IPS DF 6.9 (cell line): ENCODE results near the gene HSD17B2.

Experiments
- DNase-seq: peaks from one replicate; pipeline ENCODE4 v3.0.0-alpha.2; 2013; ENCODE audit warnings: low read depth, low spot score
- H3K27ac ChIP-seq: one replicate; pipeline ENCODE4 v1.5.1; 2013; ENCODE audit warnings: low read length, control low read depth
- H3K27me3 ChIP-seq: 2 replicates; pipeline ENCODE4 v1.6.1; 2013; ENCODE audit warnings: mild to moderate bottlenecking, low read length; ENCODE audit not compliant: control insufficient read depth, insufficient read depth
- H3K36me3 ChIP-seq: 2 replicates; pipeline ENCODE4 v1.6.1; 2013; ENCODE audit warnings: low read length; ENCODE audit not compliant: control insufficient read depth, insufficient read depth
- H3K4me1 ChIP-seq: 2 replicates; pipeline ENCODE4 v1.6.1; 2013; ENCODE audit warnings: low read length; ENCODE audit not compliant: control insufficient read depth, insufficient read depth
- H3K4me3 ChIP-seq: 2 replicates; pipeline ENCODE4 v1.5.1; 2013; ENCODE audit warnings: mild to moderate bottlenecking, low read length
- H3K9me3 ChIP-seq: 2 replicates; pipeline ENCODE4 v1.6.1; 2013; ENCODE audit warnings: low read length, inconsistent platforms; ENCODE audit not compliant: control insufficient read depth, insufficient read depth
- WGBS: extraction: QIAGEN DNeasy Blood & Tissue Kit; methylation state at CpG from one replicate; pipeline ENCODE4 v1.1.7; 2013; ENCODE audit warnings: mixed read lengths, missing lambda C conversion rate; ENCODE audit not compliant: insufficient read length, insufficient coverage; 5-methylcytosine and 5-hydroxymethylcytosine counted together

The HSD17B2 gene

GRCh38 chr16:82037251-82037650 is 2.2 kb downstream of the HSD17B2 start:
- no peak for DNase-seq
- H3K9me3 ChIP-seq, result no peaks in the 10 kb centered on the region
- no peaks in the 10 kb centered on the region for H3K27me3 ChIP-seq
- no peaks in the 10 kb centered on the region; the same call in 1 of the 2 replicates for H3K4me1 ChIP-seq
- WGBS, result no CpG with 5 or more reads among the region's 4 CpGs
- no peak overlapping the region for H3K27ac ChIP-seq
- no peaks in the 10 kb centered on the region for H3K36me3 ChIP-seq
- no peak overlapping the region for H3K4me3 ChIP-seq

GRCh38 chr16:82037666-82038065 is 2.6 kb downstream of the HSD17B2 start:
- Histone ChIP-seq H3K9me3 (no peaks in the 10 kb centered on the region), H3K27ac (no peak overlapping the region), H3K27me3 (no peaks in the 10 kb centered on the region), H3K36me3 (no peaks in the 10 kb centered on the region), H3K4me1 (no peaks in the 10 kb centered on the region; the same call in 1 of the 2 replicates), H3K4me3 (no peak overlapping the region)
- no peak for DNase-seq
- no CpG with 5 or more reads among the region's 2 CpGs for WGBS

DNA sequence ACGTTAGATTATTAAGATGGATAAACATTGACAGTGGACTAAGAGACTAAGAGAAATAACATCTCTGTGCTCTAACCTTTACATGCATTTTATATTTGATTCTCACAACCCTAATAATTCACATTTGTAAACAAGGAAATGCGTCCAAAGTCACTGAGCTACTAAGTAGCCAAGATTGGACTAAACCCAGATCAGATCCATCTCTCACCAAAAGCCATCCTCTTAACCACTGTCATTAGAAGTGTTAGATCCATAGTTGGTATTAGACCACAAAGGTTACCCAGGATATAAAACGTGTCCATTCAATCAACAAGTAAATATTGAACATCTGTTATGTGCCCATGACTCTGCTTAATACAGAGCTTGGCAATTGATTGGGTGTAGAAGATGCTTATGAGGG is 5.2 kb downstream of the HSD17B2 start:
- H3K4me3 ChIP-seq, result no peak overlapping the region
- H3K27me3 ChIP-seq, result no peaks in the 10 kb centered on the region
- no peak overlapping the region for H3K27ac ChIP-seq
- H3K9me3 ChIP-seq, result no peaks in the 10 kb centered on the region
- no CpG with 5 or more reads among the region's 3 CpGs for WGBS
- no peaks in the 10 kb centered on the region; the same call in 1 of the 2 replicates for H3K4me1 ChIP-seq
- no peaks in the 10 kb centered on the region for H3K36me3 ChIP-seq
- DNase-seq, result no peak

DNA sequence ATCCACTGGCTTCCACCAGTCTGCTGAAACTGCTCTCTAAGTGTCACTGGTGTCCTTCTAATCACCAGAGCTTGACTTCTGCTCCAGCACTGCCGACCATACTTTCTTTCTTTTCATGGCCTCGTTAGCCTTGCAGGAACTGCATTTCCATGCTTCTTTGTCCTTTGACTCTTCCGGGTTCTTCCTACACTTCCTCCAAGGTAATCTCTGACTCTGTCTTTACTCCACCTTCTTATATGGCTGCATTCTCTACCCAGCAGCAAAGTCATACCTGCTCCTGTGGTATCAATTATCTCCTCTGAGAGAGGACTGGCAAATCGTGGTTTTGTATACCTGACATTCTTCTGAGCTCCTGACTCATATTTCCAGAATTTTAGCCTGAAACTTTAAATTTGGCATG is 6.5 kb downstream of the HSD17B2 start:
- no CpG with 5 or more reads among the region's 4 CpGs for WGBS
- Histone ChIP-seq H3K4me1 (no peaks in the 10 kb centered on the region; the same call in 1 of the 2 replicates), H3K27me3 (no peaks in the 10 kb centered on the region)

DNA sequence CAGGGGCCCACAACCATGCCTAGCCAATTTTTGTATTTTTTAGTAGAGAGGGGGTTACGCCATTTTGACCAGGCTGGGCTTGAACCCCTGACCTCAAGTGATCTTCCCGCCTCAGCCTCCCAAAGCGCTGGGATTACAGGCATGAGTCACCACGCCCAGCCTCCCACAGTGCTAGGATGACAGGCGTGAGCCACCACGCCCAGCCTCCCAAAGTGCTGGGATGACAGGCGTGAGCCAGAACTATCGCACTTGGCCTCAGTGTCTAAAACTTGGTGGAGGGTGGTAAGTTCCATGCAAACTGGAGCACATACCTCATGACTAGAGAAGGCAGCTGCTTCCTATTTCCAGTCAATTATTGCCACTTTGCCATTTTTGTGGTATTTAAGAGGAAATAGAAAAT is 7.1 kb downstream of the HSD17B2 start:
- no peaks in the 10 kb centered on the region for H3K36me3 ChIP-seq
- H3K27ac ChIP-seq, result no peak overlapping the region
- H3K9me3 ChIP-seq, result no peaks in the 10 kb centered on the region
- no peaks in the 10 kb centered on the region for H3K27me3 ChIP-seq
- DNase-seq, result no peak
- H3K4me3 ChIP-seq, result no peak overlapping the region
- H3K4me1 ChIP-seq, result no peaks in the 10 kb centered on the region; the same call in 1 of the 2 replicates
- whole genome bisulfite sequencing, result no CpG with 5 or more reads among the region's 8 CpGs

More for the DNA sequence above, 6.5 kb downstream of the HSD17B2 start:
- Histone ChIP-seq H3K4me3 (no peak overlapping the region), H3K9me3 (no peaks in the 10 kb centered on the region), H3K36me3 (no peaks in the 10 kb centered on the region), H3K27ac (no peak overlapping the region)
- no peak for DNase-seq

GRCh38 chr16:82042846-82043245 is 7.8 kb downstream of the HSD17B2 start:
- no peaks in the 10 kb centered on the region; the same call in 1 of the 2 replicates for H3K4me1 ChIP-seq
- no peak overlapping the region for H3K4me3 ChIP-seq
- no CpG with 5 or more reads among the region's 2 CpGs for WGBS
- H3K27ac ChIP-seq, result no peak overlapping the region
- no peaks in the 10 kb centered on the region for H3K36me3 ChIP-seq
- no peaks in the 10 kb centered on the region for H3K9me3 ChIP-seq
- H3K27me3 ChIP-seq, result no peaks in the 10 kb centered on the region
- DNase-seq, result no peak

GRCh38 chr16:82043680-82044584 is 8.9 kb downstream of the HSD17B2 start:
- WGBS, result no CpG with 5 or more reads among the region's 6 CpGs
- Histone ChIP-seq H3K27me3 (no peaks in the 10 kb centered on the region), H3K27ac (no peak overlapping the region), H3K4me1 (no peaks in the 10 kb centered on the region; the same call in 1 of the 2 replicates), H3K4me3 (no peak overlapping the region), H3K9me3 (no peaks in the 10 kb centered on the region), H3K36me3 (no peaks in the 10 kb centered on the region)
- DNase-seq, result no peak

GRCh38 chr16:82044585-82044911 is 9.5 kb downstream of the HSD17B2 start:
- Histone ChIP-seq H3K4me3 (no peak overlapping the region), H3K27me3 (no peaks in the 10 kb centered on the region), H3K4me1 (no peaks in the 10 kb centered on the region; the same call in 1 of the 2 replicates), H3K27ac (no peak overlapping the region), H3K9me3 (no peaks in the 10 kb centered on the region), H3K36me3 (no peaks in the 10 kb centered on the region)
- no peak for DNase-seq
- WGBS, result no CpG with 5 or more reads among the region's 3 CpGs

DNA sequence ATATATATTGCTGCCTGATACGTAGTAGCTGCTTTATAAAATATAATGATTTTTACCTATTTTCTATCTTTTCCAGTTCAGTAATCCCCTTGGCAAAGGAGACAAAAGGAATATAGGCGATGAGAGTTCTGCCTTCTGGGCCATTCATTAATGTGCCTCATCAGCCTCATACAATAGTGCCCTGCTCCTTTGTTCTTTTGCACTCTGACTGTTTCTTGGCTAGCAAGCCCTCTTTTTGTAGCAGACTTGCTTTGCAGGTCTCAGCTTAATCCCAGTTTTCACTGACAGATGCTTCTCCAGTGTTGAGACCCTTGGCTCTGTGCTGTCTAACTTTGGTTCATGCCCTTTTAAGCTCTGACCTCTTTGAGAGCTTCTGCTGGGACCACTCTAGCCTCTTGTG is 10.4 kb downstream of the HSD17B2 start:
- Histone ChIP-seq H3K27me3 (no peaks in the 10 kb centered on the region), H3K9me3 (no peaks in the 10 kb centered on the region), H3K4me1 (no peaks in the 10 kb centered on the region; the same call in 1 of the 2 replicates), H3K36me3 (no peaks in the 10 kb centered on the region), H3K4me3 (no peak overlapping the region), H3K27ac (no peak overlapping the region)
- WGBS, result no CpG with 5 or more reads among the region's 2 CpGs
- DNase-seq, result no peak

DNA sequence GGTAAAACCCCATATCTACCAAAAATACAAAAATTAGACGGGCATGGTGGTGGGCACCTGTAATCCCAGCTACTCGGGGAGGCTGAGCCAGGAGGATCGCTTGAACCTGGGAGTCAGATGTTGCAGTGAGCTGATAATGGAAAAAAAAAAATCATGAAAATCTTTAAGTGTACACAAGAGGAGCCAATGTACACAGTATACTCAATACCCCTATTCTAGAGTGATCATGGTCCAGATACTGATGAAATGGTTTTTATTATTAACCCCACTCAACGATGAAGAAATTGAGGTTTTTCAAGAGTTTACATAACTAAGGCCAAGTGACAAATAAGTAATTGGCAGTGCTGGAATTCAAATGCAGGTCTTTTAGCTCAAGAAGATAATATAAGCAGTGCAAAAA is 11.5 kb downstream of the HSD17B2 start:
- Histone ChIP-seq H3K36me3 (no peaks in the 10 kb centered on the region), H3K27me3 (no peaks in the 10 kb centered on the region), H3K27ac (no peak overlapping the region), H3K4me1 (no peaks in the 10 kb centered on the region), H3K4me3 (no peak overlapping the region), H3K9me3 (no peaks in the 10 kb centered on the region)
- no peak for DNase-seq
- WGBS, result no CpG with 5 or more reads among the region's 4 CpGs

DNA sequence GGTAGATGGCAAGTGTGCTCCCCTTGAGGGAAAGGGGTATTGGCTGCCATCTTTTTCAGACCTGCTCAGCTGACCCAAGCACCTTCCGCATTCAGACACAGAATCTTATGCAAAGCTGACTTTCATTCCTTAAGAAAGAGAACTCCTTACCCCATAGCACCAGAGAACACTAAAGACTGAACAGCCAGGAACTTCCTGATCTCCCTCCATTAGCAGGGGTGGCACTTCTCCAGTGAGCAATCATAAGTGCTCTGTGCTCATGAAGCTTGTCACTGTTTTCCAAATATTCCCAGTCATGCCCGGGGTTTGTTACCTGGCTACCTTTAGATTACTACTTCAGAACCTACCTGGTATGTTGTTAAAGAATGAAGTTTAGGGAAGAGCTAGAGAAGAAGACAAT is 11.9 kb downstream of the HSD17B2 start:
- Histone ChIP-seq H3K9me3 (no peaks in the 10 kb centered on the region), H3K36me3 (no peaks in the 10 kb centered on the region), H3K4me1 (no peaks in the 10 kb centered on the region), H3K4me3 (no peak overlapping the region), H3K27ac (no peak overlapping the region), H3K27me3 (no peaks in the 10 kb centered on the region)
- DNase-seq, result no peak
- WGBS, result no CpG with 5 or more reads among the region's 2 CpGs
